DMS 273 treated with DMSO at 0.1 percent for 48 hours (cell line): Measurements from ENCODE around the gene TAF1A.

ENCODE experiments used
- DNase-seq: peaks from one replicate; lab custom pipeline; 2025; lab: John Stamatoyannopoulos, UW

Gene TAF1A

DNA sequence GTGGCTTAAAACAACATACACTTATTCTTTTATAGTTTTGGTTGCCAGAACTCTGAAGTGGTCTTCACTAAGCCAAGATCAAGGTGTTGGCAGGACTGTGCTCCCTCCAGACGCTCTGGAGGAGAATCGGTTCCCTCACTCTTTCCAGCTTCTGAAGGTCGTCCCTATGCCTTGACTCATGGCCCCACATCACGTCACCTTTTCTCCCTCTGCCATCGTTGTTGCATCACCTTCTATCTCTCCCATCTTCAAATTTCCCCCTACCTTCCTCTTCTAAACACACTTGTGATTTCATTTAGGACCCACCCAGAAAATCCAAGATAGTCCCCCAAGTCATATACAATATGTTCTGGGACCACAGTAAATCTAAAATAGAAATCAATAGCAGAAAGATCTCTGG is 54.3 kb downstream of the TAF1A start:
- no peak for DNase-seq

DNA sequence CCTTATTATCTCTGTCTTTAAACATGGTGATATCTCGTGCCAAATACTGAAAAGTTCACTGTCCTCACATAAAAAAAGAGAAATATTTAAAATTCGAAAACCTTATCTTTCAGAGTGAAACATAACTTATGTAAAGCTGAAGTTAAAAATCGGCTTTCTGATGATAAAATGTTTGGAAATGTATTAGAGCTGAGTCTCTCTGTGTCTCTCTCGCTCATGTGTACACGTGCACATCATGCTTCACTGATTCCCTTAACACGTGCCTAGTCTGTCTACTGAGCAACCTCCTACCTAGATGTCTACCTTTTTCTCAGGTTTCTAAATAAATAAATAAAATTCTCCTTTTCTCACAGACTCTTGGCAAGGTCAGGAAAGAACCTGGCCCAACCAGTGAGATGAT is 58.9 kb downstream of the TAF1A start:
- DNase-seq = no peak

DNA sequence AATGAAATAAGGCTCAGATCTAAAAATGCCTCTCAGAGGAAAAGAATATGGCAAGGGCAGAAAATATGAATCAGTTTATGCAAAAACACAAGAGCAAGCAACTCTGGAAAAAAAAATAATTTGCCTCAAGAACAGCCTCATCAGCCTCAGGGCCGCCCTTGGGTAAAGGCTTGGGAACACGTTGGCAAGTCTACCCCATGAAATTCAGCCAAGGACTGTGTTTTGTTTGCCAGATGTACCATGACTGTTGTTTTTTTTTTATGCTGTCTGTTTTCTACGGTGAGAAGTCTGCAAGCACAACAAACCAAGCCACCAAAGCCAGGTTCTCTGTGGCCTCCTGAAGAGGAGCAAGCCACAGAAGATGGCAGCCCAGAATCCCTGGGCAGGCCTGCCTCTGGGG is 59.8 kb downstream of the TAF1A start:
- no peak for DNase-seq

DNA sequence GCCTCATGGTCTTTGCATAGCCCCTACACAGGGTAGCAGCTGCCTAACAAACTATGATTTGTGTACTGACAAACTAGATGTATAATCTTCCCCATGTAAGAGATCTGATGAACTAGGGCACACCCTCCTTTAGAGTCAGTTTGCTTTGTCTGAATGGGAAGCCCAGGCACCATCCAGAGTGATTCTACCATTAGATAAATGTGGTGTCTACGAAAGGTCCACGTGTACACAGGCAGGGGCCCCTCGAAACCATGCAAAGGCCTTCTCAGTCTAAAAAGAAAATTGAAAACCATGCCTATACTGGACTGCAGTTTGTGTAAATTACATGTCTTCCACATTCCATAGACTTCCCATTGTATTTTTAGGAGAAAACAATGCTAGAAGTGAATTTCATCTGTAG is 60.6 kb downstream of the TAF1A start:
- DNase-seq = no peak

DNA sequence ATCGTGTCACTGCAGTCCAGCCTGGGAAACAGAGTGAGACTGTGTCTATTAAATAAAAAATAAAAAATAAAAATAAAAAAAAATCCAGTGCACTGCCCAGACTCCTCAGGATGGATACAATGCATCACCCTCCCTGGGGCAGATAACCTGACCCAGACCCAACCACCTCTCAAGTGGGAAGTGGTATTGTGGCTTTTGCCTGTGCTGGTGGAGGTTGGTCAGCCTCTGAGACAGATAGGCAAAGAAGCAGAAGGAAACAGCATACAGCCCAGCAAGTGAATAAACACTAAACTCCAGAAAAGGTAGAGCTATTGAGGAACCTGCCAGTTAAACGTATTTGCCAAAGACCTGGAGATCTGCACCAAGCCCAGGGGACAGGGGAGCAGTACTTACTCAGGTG is 63.8 kb downstream of the TAF1A start:
- no peak for DNase-seq

DNA sequence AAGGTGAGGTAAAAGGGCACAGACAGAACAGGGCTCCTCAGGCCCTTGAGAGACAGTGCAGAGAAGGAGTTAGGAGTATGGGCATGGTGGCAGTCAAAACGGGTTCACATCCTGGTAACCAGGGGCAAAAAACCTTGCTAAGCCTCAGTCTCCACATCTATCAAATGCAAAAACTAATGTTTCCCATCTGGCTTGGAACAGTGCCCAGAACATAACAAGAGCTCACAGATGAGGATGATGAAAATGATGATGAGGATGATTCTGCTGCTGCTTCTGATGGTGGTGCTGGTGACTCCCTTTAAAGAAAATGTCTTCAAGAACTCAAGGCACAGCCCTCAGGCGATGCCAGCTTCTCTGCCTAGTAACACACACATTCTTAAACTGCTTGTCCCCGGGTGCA is 65.9 kb downstream of the TAF1A start:
- no peak for DNase-seq

DNA sequence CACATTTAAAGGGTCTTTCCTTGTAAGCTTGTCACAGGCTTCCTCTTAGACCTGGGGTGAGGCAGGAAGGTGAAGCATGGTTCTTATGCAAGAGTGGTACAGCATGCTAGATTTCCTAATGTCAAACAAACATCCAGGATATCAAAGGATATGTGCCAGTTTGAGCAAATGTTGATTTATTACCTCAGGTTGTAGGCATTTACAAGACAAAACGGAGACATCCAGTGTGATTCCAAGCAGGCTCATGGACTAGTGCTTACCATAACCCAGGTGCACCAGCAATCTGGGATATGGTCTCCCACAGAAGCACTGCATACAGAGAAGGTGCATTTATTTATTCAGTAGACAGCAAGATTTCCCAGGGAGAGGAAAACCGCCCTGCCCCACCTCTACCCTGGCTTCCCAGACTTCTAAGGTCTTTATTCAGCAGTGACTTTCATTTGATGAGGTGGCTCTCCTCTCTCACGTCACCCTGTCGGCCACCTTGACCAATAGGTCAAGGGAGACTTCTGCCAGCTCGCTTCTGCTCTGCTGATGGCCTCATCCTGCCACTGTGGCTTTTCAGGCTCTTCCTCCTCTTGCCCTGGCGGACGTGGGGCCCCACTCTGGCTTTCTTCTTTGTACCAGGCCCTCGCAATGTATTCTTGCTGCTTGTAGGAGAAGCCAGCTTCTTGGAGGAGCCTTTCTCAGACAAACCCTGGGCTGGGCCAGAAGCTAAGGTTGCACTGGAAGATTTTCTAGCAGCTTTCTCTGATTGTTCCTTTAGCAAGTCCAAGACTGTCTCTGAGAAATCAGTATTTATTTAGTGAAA is 67.4 kb downstream of the TAF1A start:
- no peak for DNase-seq

DNA sequence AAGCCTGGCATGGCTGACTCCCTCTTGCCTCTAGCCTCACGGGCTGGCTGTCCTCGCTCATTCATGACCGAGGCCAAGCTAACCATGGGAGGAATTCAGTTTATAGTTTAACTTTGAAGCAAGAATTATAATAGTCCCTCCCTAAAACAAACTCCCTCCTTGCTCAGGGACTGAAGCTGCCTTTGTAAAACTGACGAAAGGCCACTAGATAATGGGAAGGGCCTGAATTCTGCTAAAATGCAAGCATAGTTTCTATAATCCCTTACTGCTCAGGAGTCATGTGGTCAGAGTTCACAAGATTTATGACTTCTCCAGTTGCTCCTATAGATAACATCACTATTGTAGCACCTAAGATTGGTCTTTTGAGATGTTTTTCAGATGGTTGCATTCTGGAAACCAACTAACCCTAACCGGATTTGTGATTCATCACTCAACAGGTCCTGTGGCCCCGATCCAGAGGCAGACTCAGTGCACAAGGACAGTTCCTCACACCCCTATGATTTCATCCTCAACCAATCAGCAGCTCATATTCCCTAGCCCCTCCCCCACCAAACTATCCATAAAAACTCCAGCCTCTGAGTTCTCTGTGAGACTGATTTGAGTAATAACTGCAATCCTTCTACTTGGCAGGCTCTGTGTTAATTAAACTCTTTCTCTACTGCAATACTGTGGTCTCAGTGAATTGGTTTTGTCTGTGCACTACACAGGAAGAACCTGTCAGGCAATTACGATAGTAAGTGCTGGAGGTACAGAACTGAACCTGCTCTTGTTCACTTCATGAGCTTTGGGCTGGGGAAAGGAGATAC is 68.2 kb downstream of the TAF1A start:
- DNase-seq = no peak
